Esophagus squamous epithelium (tissue), 5 donors: ENCODE measurements around the gene VSTM4. TPM values are rescaled to one million over a fixed set of nuclear protein-coding genes. Genes with fewer than 3 reads are reported as not detected.
A peak's percentile ranks its signal among the peaks of the same experiment; 100 is the strongest.

Source experiments
- DNase-seq: peaks from one replicate; lab custom pipeline; 2025; lab: John Stamatoyannopoulos, UW
- H3K27ac ChIP-seq, 4 donors: fragments of 200-600 bp; sonication (generic); one replicate each; pipeline ENCODE4 v1.5.1; 2016 to 2019; ENCODE audit warnings: mild to moderate bottlenecking in 1 of 4
- H3K27me3 ChIP-seq, 4 donors: fragments of 200-600 bp; sonication (generic); 1 replicate in 3 of 4; 2 replicates in 1 of 4; pipeline versions ENCODE4 v1.5.1 to v1.6.0; 2017 to 2021; ENCODE audit warnings: antibody characterized with exemption in 1 of 4
- H3K36me3 ChIP-seq, 3 donors: fragments of 200-600 bp; sonication (generic); one replicate each; pipeline ENCODE4 v1.5.1; 2016 to 2019
- H3K4me1 ChIP-seq, 3 donors: fragments of 200-600 bp; sonication (generic); one replicate each; pipeline ENCODE4 v1.5.1; 2017 to 2019
- H3K4me3 ChIP-seq, 4 donors: fragments of 200-600 bp; sonication (generic); 1 replicate in 3 of 4; 2 replicates in 1 of 4; pipeline ENCODE4 v1.5.1; 2016 to 2019; ENCODE audit warnings: mild to moderate bottlenecking in 2 of 4, moderate library complexity in 1 of 4
- H3K9me3 ChIP-seq, 3 donors: fragments of 200-600 bp; sonication (generic); one replicate each; pipeline ENCODE4 v1.5.1; 2016 to 2019
- CTCF ChIP-seq, 6 experiments: fragments of 450-650 bp in 4 of 6; fragments of 200-600 bp in 2 of 6; sonication (generic) in 2 of 6; IDR thresholded peaks; one replicate each; pipeline ENCODE4 v1.5.1; 2016 to 2019; ENCODE audit warnings: antibody characterized with exemption in 6 of 6, mild to moderate bottlenecking in 4 of 6, moderate library complexity in 4 of 6
- POLR2A ChIP-seq, 4 donors: fragments of 450-650 bp; IDR thresholded peaks; one replicate each; pipeline ENCODE4 v1.6.1; 2017; ENCODE audit warnings: antibody characterized with exemption in 4 of 4, mild to moderate bottlenecking in 4 of 4, moderate library complexity in 3 of 4
- WGBS, 2 donors: methylation state at CpG; one replicate each; pipeline ENCODE4 v1.1.5; 2018; 5-methylcytosine and 5-hydroxymethylcytosine counted together
- intact Hi-C: fragments of 100-400 bp; cut with DNase I; formaldehyde crosslinking; loops from one replicate; pipeline ENCODE4 v1.15.0; 2022
- total RNA-seq, 4 donors: library from RNA; depleted of rRNA; stranded (reverse); fragments of >200 nt; gene quantifications; one replicate each; pipeline ENCODE4 v1.1.0, GENCODE V29; 2016
- donor health status: DM: yes; HTN: yes; CAD: no.

The VSTM4 gene
- total RNA-seq, 4 donors from 2014 or later = 0.80 to 6.9 (median 1.9) TPM

- TF ChIP-seq POLR2A (IDR thresholded peaks at IDR 0.05) = no peak
- no peak for TF ChIP-seq CTCF (IDR thresholded peaks at IDR 0.05)
- Histone ChIP-seq H3K9me3 (no peaks in the 10 kb centered on the region), H3K27ac (no peak overlapping the region), H3K36me3 (peaks cover 0 to 7% (median 0%) of the 10 kb centered on the region in 3 donors), H3K4me3 (no peak overlapping the region), H3K27me3 (no peaks in the 10 kb centered on the region), H3K4me1 (peaks cover 5 to 27% (median 18%) of the 10 kb centered on the region in 3 donors)
- DNase-seq = no peak
- intact Hi-C loops = no loop called here
- WGBS, 2 donors = 56 to 64% methylated on average over 4 of the region's 4 CpGs
Observed at GRCh38 chr10:49072166-49072885, 43.0 kb downstream of the VSTM4 start.

- H3K36me3 ChIP-seq = peaks cover 0 to 7% (median 0%) of the 10 kb centered on the region in 3 donors
- H3K9me3 ChIP-seq = no peaks in the 10 kb centered on the region
- H3K27ac ChIP-seq = peak overlapping the region in 3 of 4 donors; percentile 1 to 58 (median 47)
- no peak for DNase-seq
- WGBS, 2 donors = 36 to 42% methylated on average over 3 to 5 of the region's 7 CpGs
- intact Hi-C loops = no loop called here
- no peak overlapping the region for H3K4me3 ChIP-seq
- H3K27me3 ChIP-seq = no peaks in the 10 kb centered on the region
- H3K4me1 ChIP-seq = peaks cover 5 to 27% (median 18%) of the 10 kb centered on the region in 3 donors
- TF ChIP-seq CTCF (IDR thresholded peaks at IDR 0.05) (no peak), POLR2A (IDR thresholded peaks at IDR 0.05) (no peak)
Observed at GRCh38 chr10:49071160-49071761, 44.1 kb downstream of the VSTM4 start.

GRCh38 chr10:49070701-49071100 is 44.6 kb downstream of the VSTM4 start:
- no peak for DNase-seq
- H3K27me3 ChIP-seq = no peaks in the 10 kb centered on the region
- H3K9me3 ChIP-seq = no peaks in the 10 kb centered on the region
- H3K36me3 ChIP-seq = peaks cover 0 to 3% (median 0%) of the 10 kb centered on the region in 3 donors
- no peak overlapping the region for H3K4me3 ChIP-seq
- H3K27ac ChIP-seq = peak overlapping the region in 3 of 4 donors; percentile 1 to 58 (median 47)
- TF ChIP-seq POLR2A (IDR thresholded peaks at IDR 0.05) = no peak
- no peak for TF ChIP-seq CTCF (IDR thresholded peaks at IDR 0.05)
- WGBS, 2 donors = 50 to 60% methylated on average over 3 to 4 of the region's 4 CpGs
- H3K4me1 ChIP-seq = peaks cover 5 to 27% (median 18%) of the 10 kb centered on the region in 3 donors
- intact Hi-C loops = no loop called here

GRCh38 chr10:49068672-49069217 is 46.6 kb downstream of the VSTM4 start:
- WGBS, 2 donors = 73 to 91% methylated on average over 5 of the region's 6 CpGs
- H3K4me3 ChIP-seq = no peak overlapping the region
- intact Hi-C loops = no loop called here
- peaks cover 5 to 27% (median 18%) of the 10 kb centered on the region in 3 donors for H3K4me1 ChIP-seq
- H3K27me3 ChIP-seq = no peaks in the 10 kb centered on the region
- DNase-seq = no peak
- H3K9me3 ChIP-seq = no peaks in the 10 kb centered on the region
- TF ChIP-seq POLR2A (IDR thresholded peaks at IDR 0.05) = no peak
- no peak for TF ChIP-seq CTCF (IDR thresholded peaks at IDR 0.05)
- H3K36me3 ChIP-seq = peaks cover 0 to under 1% (median 0%) of the 10 kb centered on the region in 3 donors
- no peak overlapping the region for H3K27ac ChIP-seq

GRCh38 chr10:49068209-49068608 is 47.1 kb downstream of the VSTM4 start:
- H3K4me3 ChIP-seq = no peak overlapping the region
- peaks cover 5 to 27% (median 18%) of the 10 kb centered on the region in 3 donors for H3K4me1 ChIP-seq
- 78 to 93% methylated on average over 4 to 6 of the region's 8 CpGs for WGBS, 2 donors
- no peak for DNase-seq
- no peak overlapping the region for H3K27ac ChIP-seq
- intact Hi-C loops = no loop called here
- peaks cover 0 to 6% (median 0%) of the 10 kb centered on the region in 3 donors for H3K36me3 ChIP-seq
- no peaks in the 10 kb centered on the region for H3K9me3 ChIP-seq
- no peaks in the 10 kb centered on the region for H3K27me3 ChIP-seq
- TF ChIP-seq POLR2A (IDR thresholded peaks at IDR 0.05) (no peak), CTCF (IDR thresholded peaks at IDR 0.05) (no peak)
